ENCODE results near the gene ZC3H18.

GRCh38 chr16:88575251-88575650 is 5.0 kb downstream of the ZC3H18 start:
- TF ChIP-seq EZH2 (IDR thresholded peaks at IDR 0.05; ENCODE audit: low read length, missing control alignments) = no peak
- TF ChIP-seq, protein P1, sequence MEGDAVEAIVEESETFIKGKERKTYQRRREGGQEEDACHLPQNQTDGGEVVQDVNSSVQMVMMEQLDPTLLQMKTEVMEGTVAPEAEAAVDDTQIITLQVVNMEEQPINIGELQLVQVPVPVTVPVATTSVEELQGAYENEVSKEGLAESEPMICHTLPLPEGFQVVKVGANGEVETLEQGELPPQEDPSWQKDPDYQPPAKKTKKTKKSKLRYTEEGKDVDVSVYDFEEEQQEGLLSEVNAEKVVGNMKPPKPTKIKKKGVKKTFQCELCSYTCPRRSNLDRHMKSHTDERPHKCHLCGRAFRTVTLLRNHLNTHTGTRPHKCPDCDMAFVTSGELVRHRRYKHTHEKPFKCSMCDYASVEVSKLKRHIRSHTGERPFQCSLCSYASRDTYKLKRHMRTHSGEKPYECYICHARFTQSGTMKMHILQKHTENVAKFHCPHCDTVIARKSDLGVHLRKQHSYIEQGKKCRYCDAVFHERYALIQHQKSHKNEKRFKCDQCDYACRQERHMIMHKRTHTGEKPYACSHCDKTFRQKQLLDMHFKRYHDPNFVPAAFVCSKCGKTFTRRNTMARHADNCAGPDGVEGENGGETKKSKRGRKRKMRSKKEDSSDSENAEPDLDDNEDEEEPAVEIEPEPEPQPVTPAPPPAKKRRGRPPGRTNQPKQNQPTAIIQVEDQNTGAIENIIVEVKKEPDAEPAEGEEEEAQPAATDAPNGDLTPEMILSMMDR (conservative IDR thresholded peaks at IDR 0.05 in 1 of 2, IDR thresholded peaks at IDR 0.05 in 1 of 2; ENCODE audit: low read depth in 1 of 2, low read length in 2 of 2) = no peak
